ENCODE results near the gene NFXL1. TPM values are rescaled to one million over a fixed set of nuclear protein-coding genes. Genes with fewer than 3 reads are reported as not detected.

The NFXL1 gene
- total and polyA plus RNA-seq, 2 donors (not counting 1 experiment from before 2014, with no cell fraction given), result 5.8 to 16.5 TPM

- Histone ChIP-seq H3K4me3 (ENCODE audit: control extremely low read depth in 1 of 5, extremely low read depth in 1 of 5, insufficient read depth in 1 of 5, low read depth in 2 of 5, low read length in 4 of 5) (no peak overlapping the region), H3K4me2 (replicated peaks; ENCODE audit: low read depth, low read length, poor library complexity, severe bottlenecking) (no peak overlapping the region), H3K36me3 (replicated peaks in 1 of 2; ENCODE audit: control extremely low read depth in 1 of 2, control insufficient read depth in 1 of 2, extremely low read depth in 1 of 2, insufficient read depth in 2 of 2, low read length in 1 of 2) (peaks cover 3 to 12% of the 10 kb centered on the region in 2 experiments), H3K27ac (ENCODE audit: low read length in 2 of 2) (no peak overlapping the region), H3K9ac (ENCODE audit: low read length) (no peak overlapping the region), H3K79me2 (ENCODE audit: control insufficient read depth, insufficient read depth, low read length) (no peaks in the 10 kb centered on the region), H3K4me1 (ENCODE audit: control insufficient read depth in 2 of 2, insufficient read depth in 2 of 2, low read length in 2 of 2) (no peaks in the 10 kb centered on the region), H3K27me3 (replicated peaks in 1 of 4; ENCODE audit: control extremely low read depth in 1 of 4, control insufficient read depth in 3 of 4, insufficient read depth in 4 of 4, low read length in 3 of 4) (no peaks in the 10 kb centered on the region), H3K9me3 (ENCODE audit: control extremely low read depth in 1 of 3, control insufficient read depth in 2 of 3, insufficient read depth in 1 of 3, low read length in 2 of 3) (peaks cover 0 to 1% (median 0%) of the 10 kb centered on the region in 3 donors), H4K20me1 (ENCODE audit: control insufficient read depth, insufficient read depth, low read length, poor library complexity, severe bottlenecking) (no peaks in the 10 kb centered on the region), H2AFZ (ENCODE audit: insufficient read depth, low read depth, low read length, poor library complexity, severe bottlenecking) (no peak overlapping the region)
- ATAC-seq (ENCODE audit: low read depth) (no peak), DNase-seq (no peak)
- Mint-ChIP-seq H3K27me3 (no peaks in the 10 kb centered on the region), H3K4me1 (peaks cover 1% of the 10 kb centered on the region), H3K27ac (no peak overlapping the region), H3K9me3 (ENCODE audit: insufficient read depth) (peaks cover 2% of the 10 kb centered on the region), H3K4me3 (no peak overlapping the region)
- intact Hi-C loops (cut with micrococcal nuclease), result no loop called here
- WGBS (ENCODE audit: insufficient coverage), result 75% methylated on average over 4 of the region's 4 CpGs
- ChIA-PET POLR2A (no interaction called here), CTCF (no interaction called here)
- TF ChIP-seq EZH2 (IDR thresholded peaks at IDR 0.05; ENCODE audit: borderline replicate concordance, insufficient read depth, low read depth, low read length, poor library complexity, severe bottlenecking) (no peak), CTCF (IDR thresholded peaks at IDR 0.05) (no peak)
Observed at GRCh38 chr4:47863486-47863885, 50.9 kb downstream of the NFXL1 start.

GRCh38 chr4:47862297-47862696, 52.1 kb downstream of the NFXL1 start:
- Histone ChIP-seq H4K20me1 (ENCODE audit: control insufficient read depth, insufficient read depth, low read length, poor library complexity, severe bottlenecking) (no peaks in the 10 kb centered on the region), H3K9ac (ENCODE audit: low read length) (no peak overlapping the region), H3K27me3 (replicated peaks in 1 of 4; ENCODE audit: control extremely low read depth in 1 of 4, control insufficient read depth in 3 of 4, insufficient read depth in 4 of 4, low read length in 3 of 4) (no peaks in the 10 kb centered on the region), H3K79me2 (ENCODE audit: control insufficient read depth, insufficient read depth, low read length) (no peaks in the 10 kb centered on the region), H3K4me3 (ENCODE audit: control extremely low read depth in 1 of 5, extremely low read depth in 1 of 5, insufficient read depth in 1 of 5, low read depth in 2 of 5, low read length in 4 of 5) (no peak overlapping the region), H3K27ac (ENCODE audit: low read length in 2 of 2) (no peak overlapping the region), H3K4me2 (replicated peaks; ENCODE audit: low read depth, low read length, poor library complexity, severe bottlenecking) (no peak overlapping the region), H3K9me3 (ENCODE audit: control extremely low read depth in 1 of 3, control insufficient read depth in 2 of 3, insufficient read depth in 1 of 3, low read length in 2 of 3) (no peaks in the 10 kb centered on the region), H2AFZ (ENCODE audit: insufficient read depth, low read depth, low read length, poor library complexity, severe bottlenecking) (no peak overlapping the region), H3K4me1 (ENCODE audit: control insufficient read depth in 2 of 2, insufficient read depth in 2 of 2, low read length in 2 of 2) (no peaks in the 10 kb centered on the region), H3K36me3 (replicated peaks in 1 of 2; ENCODE audit: control extremely low read depth in 1 of 2, control insufficient read depth in 1 of 2, extremely low read depth in 1 of 2, insufficient read depth in 2 of 2, low read length in 1 of 2) (peaks cover 3 to 12% of the 10 kb centered on the region in 2 experiments)
- POLR2A ChIA-PET, result no interaction called here
- H3K4me3 Mint-ChIP-seq, result no peak overlapping the region
- CTCF ChIA-PET, result no interaction called here
- TF ChIP-seq CTCF (IDR thresholded peaks at IDR 0.05), result no peak
- no peak for TF ChIP-seq EZH2 (IDR thresholded peaks at IDR 0.05; ENCODE audit: borderline replicate concordance, insufficient read depth, low read depth, low read length, poor library complexity, severe bottlenecking)
- intact Hi-C loops (cut with micrococcal nuclease), result no loop called here
- 100% methylated on average over 1 of the region's 3 CpGs for WGBS (ENCODE audit: insufficient coverage)
- H3K4me1 Mint-ChIP-seq, result peaks cover 4% of the 10 kb centered on the region
- no peak overlapping the region for H3K27ac Mint-ChIP-seq
- ATAC-seq (ENCODE audit: low read depth), result no peak
- no peaks in the 10 kb centered on the region for H3K27me3 Mint-ChIP-seq
- no peak for DNase-seq
- no peaks in the 10 kb centered on the region for H3K9me3 Mint-ChIP-seq (ENCODE audit: insufficient read depth)
